GM10266 (cell line): Measurements from ENCODE around the gene SNX8.
"Not testable (repeated sequence)": the region's sequence is repeated elsewhere in the genome, so short reads cannot be mapped to it uniquely, and the experiment has no call there.

ENCODE experiments used
- DNase-seq: peaks from one replicate; pipeline ENCODE4 v3.0.0; 2012; ENCODE audit errors: extremely low spot score
- CTCF ChIP-seq: IDR thresholded peaks from 2 replicates; pipeline ENCODE4 v1.5.1; 2012; ENCODE audit warnings: mild to moderate bottlenecking, low read depth; ENCODE audit not compliant: control insufficient read depth, insufficient read depth; ENCODE audit errors: missing control alignments

Gene SNX8

GRCh38 chr7:2350055-2350454 is 35.8 kb upstream of the SNX8 start:
- no peak for DNase-seq

GRCh38 chr7:2347351-2348063 is 33.3 kb upstream of the SNX8 start:
- DNase-seq = not testable (repeated sequence)

More at GRCh38 chr7:2350055-2350454, 35.8 kb upstream of the SNX8 start:
- no peak for TF ChIP-seq CTCF

GRCh38 chr7:2336626-2337299 is 22.5 kb upstream of the SNX8 start:
- DNase-seq = no peak
- no peak for TF ChIP-seq CTCF

- not testable (repeated sequence) for DNase-seq
These were observed 18.5 kb upstream of the SNX8 start for GRCh38 chr7:2332606-2333231.

GRCh38 chr7:2331707-2332106 is 17.5 kb upstream of the SNX8 start:
- DNase-seq = no peak
- no peak for TF ChIP-seq CTCF

- DNase-seq = no peak
These were observed 16.3 kb upstream of the SNX8 start for GRCh38 chr7:2330493-2330892.

GRCh38 chr7:2326951-2327350 is 12.7 kb upstream of the SNX8 start:
- no peak for DNase-seq

More at GRCh38 chr7:2330493-2330892, 16.3 kb upstream of the SNX8 start:
- no peak for TF ChIP-seq CTCF

More at GRCh38 chr7:2326951-2327350, 12.7 kb upstream of the SNX8 start:
- TF ChIP-seq CTCF = no peak
